Measurements from ENCODE around the gene VSIG4.
"Not testable (repeated sequence)": the region's sequence is repeated elsewhere in the genome, so short reads cannot be mapped to it uniquely, and the experiment has no call there.

Gene VSIG4, protein sequence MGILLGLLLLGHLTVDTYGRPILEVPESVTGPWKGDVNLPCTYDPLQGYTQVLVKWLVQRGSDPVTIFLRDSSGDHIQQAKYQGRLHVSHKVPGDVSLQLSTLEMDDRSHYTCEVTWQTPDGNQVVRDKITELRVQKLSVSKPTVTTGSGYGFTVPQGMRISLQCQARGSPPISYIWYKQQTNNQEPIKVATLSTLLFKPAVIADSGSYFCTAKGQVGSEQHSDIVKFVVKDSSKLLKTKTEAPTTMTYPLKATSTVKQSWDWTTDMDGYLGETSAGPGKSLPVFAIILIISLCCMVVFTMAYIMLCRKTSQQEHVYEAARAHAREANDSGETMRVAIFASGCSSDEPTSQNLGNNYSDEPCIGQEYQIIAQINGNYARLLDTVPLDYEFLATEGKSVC

GRCh38 chrX:66039944-66040343, at the start of gene VSIG4:
TSS of gene VSIG4 (minus strand) at chrX:66040080. CDS start at chrX:66039998, 82 bp downstream.
- DNase-seq = no peak

DNA sequence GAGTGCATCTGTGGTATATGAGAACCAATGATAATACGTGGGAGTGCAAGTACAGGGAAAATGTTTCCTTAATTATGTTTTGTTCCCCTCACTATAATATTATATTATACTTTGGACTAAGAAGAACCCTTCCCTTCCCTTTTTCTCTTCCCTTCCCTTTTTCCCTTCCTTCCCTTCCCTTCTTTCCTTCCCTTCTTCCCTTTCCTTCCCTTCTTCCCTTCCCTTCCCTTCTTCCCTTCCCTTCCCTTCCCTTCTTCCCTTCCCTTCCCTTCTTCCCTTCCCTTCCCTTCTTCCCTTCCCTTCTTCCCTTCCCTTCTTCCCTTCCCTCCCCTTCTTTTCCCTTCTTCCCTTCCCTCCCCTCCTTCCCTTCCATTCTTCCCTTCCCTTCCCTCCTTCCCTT, 36.9 kb upstream of the VSIG4 start:
- DNase-seq = no peak

DNA sequence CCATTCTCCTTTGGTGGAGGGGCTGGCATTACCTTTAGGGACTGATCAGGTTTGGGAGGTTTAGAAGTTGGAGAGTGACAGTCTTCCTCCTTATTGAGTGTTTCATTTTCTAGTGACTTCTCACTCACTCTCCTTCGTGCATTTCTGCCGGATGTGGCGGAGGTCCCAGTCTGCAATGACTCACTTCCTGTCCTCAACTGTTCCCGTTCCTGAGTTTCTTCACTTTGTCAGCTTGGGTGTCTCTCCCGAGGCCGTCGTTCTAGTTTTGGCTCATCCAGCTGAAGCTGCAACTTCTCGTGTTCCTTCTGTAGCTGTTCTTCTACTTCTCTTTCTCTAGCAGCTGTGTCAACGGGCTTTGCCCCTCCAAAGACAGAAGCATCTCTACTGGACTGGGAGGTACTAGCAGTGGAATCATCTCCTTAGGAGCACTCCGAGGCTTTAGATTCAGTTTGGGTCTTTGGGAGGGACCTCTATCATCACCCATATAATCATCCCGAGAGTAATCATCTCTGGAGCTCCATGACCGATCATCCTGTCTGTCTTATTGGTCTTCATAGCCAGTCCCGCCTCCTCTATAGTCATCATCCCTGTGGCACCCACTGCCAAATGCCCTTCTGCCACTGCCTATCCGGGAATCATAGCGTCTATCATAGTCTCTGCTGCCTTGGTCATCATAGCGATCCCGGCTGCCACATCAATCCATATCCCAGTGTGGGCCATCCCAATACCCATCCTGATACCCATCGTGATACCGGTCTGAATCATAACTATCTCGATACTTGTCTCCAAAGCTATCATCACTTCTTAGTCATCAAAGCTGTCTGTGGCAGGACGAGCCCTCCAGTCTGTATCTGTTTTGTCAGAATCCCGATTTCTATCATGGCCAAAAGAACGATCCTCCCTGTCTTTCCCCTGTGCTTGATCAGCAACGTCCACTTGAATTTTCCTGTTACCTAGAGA, 35.3 kb upstream of the VSIG4 start:
- no peak for DNase-seq

DNA sequence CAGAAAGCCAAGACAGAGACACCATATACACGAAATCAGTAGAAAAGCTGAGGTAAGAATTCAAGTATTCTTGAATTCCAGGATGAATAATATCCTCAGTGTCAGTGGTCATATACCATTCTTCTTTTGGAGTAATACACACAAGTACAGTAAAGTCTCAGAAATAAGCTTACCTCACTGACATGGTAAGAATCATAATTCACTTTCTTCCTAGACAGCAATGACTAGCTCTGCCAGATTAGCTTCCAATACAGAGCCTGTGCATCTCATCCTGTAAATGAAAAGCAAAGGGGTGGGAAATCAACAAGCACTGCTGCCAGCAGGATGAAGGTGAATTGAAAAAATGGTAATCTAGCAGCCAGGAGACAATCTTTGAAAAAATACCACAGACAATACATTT, 31.2 kb upstream of the VSIG4 start:
- DNase-seq = no peak

GRCh38 chrX:66064261-66064660, 24.4 kb upstream of the VSIG4 start:
- DNase-seq = no peak

GRCh38 chrX:66057019-66057418, 17.1 kb upstream of the VSIG4 start:
- DNase-seq = not testable (repeated sequence)

GRCh38 chrX:66054978-66055377, 15.1 kb upstream of the VSIG4 start:
- DNase-seq = no peak

DNA sequence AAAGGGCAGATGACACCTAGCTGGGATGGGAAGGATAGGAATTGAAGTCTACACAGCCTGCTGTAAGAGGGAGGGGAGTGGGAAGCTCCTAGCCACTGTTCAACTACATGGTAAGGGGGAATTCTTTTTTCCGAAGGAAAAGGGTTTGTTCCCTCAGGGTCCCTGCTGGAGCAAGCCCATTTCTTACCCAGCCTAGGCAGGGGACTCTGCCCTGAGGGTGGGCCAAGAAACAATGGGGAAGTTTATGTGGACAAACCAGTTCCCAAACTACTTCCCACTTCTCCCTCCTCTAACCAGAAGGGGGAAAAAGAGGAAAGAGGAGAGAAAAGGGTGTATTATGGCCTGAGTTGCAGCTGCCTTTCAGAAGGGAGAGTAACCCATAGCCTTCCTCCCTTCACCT, 13.5 kb upstream of the VSIG4 start:
- no peak for DNase-seq

DNA sequence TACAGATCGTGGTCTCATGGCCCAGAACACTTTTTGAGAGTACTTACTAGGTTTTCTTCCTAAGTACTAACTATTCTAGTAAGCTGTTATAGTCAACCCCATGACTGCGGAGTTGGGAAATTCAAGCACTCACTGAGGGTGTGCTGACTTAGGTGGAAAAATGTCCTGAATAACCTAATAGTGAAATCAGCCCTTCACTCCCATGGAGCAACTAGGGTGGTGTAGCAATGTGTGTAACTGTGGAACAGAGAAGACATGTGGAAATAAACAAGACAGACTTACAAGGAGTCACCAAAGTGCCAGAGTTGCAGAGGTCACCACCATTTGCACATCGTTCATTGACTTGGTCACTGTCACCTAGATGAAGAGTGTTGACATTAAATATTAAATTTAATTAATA, 12.1 kb upstream of the VSIG4 start:
- no peak for DNase-seq

DNA sequence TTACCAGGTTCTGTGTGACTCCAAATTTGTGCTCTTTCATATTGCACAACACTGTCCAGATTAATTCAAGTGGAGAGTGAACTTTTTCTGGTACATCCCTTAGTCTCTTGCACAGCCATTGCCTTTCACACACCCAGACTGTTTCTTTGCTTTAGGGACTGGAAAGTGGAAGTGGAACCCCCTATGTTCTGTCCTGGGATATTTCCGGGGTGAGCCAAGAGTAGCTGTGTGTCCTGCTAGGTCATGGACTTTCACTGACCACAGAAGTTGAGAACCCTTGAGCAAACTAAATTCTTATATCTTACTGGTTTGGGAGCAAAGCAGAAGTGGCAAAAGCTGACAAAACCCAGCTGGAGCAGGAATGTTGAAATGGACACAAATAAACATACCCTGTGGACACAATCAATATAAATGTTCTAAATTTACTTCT, 10.3 kb upstream of the VSIG4 start:
- DNase-seq = no peak

DNA sequence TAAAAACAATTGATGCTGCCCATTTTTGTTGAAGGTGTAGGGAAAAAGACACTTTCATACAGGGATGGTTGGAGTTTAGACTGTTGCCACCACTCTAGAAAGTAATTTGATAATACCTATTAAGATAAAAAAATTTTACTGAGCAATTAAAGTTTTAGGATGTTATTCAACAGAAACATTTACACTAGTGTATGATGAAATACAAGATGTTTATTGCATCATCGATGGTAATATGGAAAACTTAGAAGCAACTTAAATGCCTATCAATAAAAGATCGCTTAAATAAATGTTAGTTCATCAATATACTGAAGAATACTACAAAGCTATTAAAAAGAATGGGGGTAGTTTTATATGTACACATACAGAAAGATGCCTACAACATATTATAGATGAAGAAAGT, 9.2 kb upstream of the VSIG4 start:
- no peak for DNase-seq

DNA sequence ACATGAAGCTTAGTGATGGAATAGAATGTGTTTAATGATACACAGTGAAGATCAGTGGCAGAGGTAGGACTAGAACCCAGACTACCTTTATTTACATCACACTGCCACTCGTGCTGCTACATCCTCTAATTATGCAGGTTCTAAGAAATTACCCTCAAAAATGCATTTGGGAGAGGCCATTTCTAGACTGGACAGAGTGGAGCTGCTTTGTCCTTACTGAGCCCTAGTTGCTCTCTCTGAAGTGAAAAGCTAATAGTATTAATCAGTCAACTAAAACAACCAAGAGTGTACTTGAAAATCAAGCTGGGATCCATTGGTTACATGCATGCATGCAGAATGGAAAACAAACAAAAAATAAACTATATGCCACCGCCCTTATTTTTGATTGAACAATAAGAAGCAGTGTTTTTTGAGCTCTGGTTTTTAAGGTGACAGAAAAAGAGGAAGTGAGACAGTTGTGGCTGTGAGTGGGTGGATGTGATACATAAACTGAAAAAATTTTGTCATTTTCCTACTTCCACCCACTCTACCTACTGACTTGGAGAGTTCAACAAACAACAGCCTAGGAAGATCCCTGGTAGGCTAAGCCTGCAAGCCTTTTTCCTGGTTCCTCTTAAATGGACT, 6.8 kb upstream of the VSIG4 start:
- no peak for DNase-seq

DNA sequence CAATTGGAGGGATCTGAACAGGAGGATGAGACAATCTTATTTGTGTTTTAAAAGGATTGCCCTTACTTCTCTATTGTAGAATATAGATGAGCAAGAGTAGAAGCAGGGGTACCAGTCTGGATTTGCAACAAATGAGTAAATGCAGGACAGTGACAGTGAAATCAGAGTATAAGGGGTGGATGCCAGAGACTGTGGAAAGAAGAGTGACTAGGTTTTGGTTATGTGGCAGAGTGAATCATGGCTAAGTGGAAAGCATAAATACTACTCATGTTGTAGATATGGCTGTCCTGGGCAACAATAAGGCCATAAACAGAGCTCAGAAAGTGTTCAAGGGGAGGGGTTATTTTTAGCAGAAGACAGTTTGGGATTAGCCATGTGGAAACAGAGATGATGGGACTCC, 6.0 kb upstream of the VSIG4 start:
- DNase-seq = no peak

DNA sequence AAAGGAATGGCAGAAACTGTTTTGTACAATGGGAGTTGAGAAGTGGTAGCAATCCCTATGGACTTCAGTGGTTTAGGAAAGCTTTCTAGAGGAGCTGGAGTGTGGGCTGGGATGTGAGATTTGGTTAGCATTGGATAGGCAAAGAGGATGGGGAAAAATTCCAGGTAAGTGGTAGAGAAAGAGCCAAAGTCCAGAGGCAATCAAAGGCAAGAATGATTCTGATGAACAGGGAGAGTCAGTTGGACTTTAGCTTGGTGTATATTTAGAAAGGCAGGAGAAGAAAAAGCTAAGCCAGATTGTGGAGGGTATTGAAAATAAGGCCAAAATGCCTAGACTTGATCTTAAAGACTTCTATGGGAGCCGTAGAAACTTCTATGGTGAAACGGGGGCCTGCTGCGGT, 3.7 kb upstream of the VSIG4 start:
- DNase-seq = no peak

- DNase-seq = no peak
These were observed 2.6 kb upstream of the VSIG4 start for GRCh38 chrX:66042307-66043077.

- DNase-seq = no peak
These were observed 1.8 kb downstream of the VSIG4 start for GRCh38 chrX:66038115-66038514.

- no peak for DNase-seq
These were observed 3.6 kb downstream of the VSIG4 start for GRCh38 chrX:66036231-66036630.

DNA sequence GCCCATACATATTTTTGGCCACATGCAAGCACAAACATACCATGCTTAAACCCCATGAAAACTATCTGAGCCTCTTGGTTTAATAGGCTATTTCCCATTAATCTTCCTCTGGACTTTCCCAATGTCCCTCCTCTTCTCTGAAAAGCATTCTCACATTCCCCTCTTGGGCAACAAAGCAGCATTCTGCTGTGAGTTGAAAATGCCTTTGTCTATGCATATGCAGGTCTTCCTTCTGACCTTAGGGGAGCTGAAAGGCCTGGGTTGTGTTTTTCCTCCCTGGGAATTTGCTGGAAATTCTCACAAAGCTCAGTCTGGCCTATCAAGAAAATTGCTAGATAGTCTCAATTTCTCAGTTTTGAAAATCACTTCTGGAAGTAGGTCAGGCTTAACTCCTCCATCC, 4.2 kb downstream of the VSIG4 start:
- no peak for DNase-seq

- DNase-seq = peak; percentile 0
These were observed 9.2 kb downstream of the VSIG4 start for GRCh38 chrX:66030505-66031317.

- no peak for DNase-seq
These were observed 10.9 kb downstream of the VSIG4 start for GRCh38 chrX:66028936-66029335.

DNA sequence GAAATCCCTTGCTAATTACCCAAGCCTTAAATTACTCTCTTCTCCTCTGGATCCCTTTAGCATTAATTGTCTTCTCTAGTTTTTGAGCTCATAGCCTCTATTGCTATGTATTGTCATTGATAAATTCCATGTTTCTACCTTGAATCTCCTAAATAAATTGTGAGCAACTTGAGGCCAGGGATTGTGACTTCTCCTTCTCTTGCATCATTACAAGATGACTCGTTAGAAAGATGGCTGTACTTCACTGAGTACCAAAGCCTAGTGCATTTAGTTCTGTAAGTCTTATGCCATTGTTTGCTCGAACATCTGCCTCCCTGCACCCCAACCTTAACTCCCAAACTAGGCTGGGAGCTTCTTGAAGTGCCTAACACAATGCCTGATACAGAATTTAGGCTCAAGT, 15.3 kb downstream of the VSIG4 start:
- DNase-seq = no peak

DNA sequence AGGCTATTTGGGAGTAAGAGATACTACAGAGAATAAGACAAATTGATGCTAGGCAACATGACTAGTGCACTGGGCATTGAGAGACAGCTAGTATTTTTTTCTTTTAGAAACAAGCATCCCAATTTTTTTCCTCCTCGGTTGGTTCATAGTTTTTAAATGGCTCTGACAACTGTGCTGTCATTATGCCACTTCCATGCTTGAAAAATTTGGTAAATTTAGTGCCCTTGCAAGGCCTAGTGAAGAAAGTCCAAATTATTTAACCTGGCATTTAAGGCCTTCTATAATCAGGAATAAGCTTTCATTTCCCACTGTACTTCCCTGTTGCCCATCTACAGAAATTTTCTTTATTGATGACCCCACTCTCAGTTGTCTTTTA, 15.8 kb downstream of the VSIG4 start:
- no peak for DNase-seq
